H1 (cell line): ENCODE measurements around the gene TMEM116.

Source experiments
- CTCF ChIP-seq, 3 experiments: IDR thresholded peaks; 1 replicate in 2 of 3; 2 replicates in 1 of 3; pipeline versions ENCODE4 v1.5.1 to v1.6.1; 2011; ENCODE audit warnings: low read length in 3 of 3, mild to moderate bottlenecking in 3 of 3, inconsistent platforms in 2 of 3, low read depth in 1 of 3, moderate library complexity in 1 of 3; ENCODE audit not compliant: insufficient read depth in 1 of 3; ENCODE audit errors: control extremely low read depth in 1 of 3
- EP300 ChIP-seq, 2 experiments: IDR thresholded peaks; 1 replicate in 1 of 2; 2 replicates in 1 of 2; pipeline ENCODE4 v1.6.1; 2011 to 2012; ENCODE audit warnings: low read depth in 2 of 2, low read length in 2 of 2, mild to moderate bottlenecking in 2 of 2, borderline replicate concordance in 1 of 2, inconsistent platforms in 1 of 2, moderate library complexity in 1 of 2
- JUND ChIP-seq: IDR thresholded peaks from 2 replicates; pipeline ENCODE4 v1.6.1; 2011; ENCODE audit warnings: mild to moderate bottlenecking, improper control_type of control experiment, low read length

- TF ChIP-seq JUND (no peak), CTCF (IDR thresholded peaks at IDR 0.05; ENCODE audit: control extremely low read depth in 1 of 3, insufficient read depth in 1 of 3, low read depth in 1 of 3, low read length in 3 of 3) (no peak), EP300 (IDR thresholded peaks at IDR 0.05; ENCODE audit: borderline replicate concordance in 1 of 2, low read depth in 2 of 2, low read length in 2 of 2) (no peak)
These were observed 3.0 kb upstream of the TMEM116 start for GRCh38 chr12:112015938-112016337.
